IMR-90 (cell line): ENCODE results near the gene TEDDM1. TPM values are rescaled to one million over a fixed set of nuclear protein-coding genes. Genes with fewer than 3 reads are reported as not detected.

Experiments used
- ATAC-seq: fragments of 200-7000 bp; cut with Tn5 transposase; 2 replicates; pipeline ENCODE4 v1.9.1; 2020; ENCODE audit warnings: low read depth, mild to moderate bottlenecking, moderate library complexity
- BruUV-seq: library from RNA; stranded (reverse); fragments of 400-500 nt; replicated peaks from 2 replicates; lab custom pipeline; 2021; lab: Mats Ljungman, UMichigan
- CTCF ChIA-PET: fragments of 300-600 bp; formaldehyde crosslinking; extraction: SDS; loops from one replicate; lab custom pipeline; 2021; ENCODE audit warnings: antibody characterized with exemption; lab: Yijun Ruan, JAX
- POLR2A ChIA-PET: fragments of 300-600 bp; sonication (Branson Sonifier 250); formaldehyde crosslinking; loops from one replicate; lab custom pipeline; 2022; ENCODE audit warnings: antibody characterized with exemption; ENCODE audit not compliant: unreplicated experiment; lab: Charles Lee
- DNase-seq: peaks from one replicate; pipeline ENCODE4 v3.0.0; 2013
- H2AFZ ChIP-seq: replicated peaks from 2 replicates; pipeline ENCODE3; 2013; ENCODE audit warnings: low read length, mild to moderate bottlenecking; ENCODE audit not compliant: poor library complexity
- H2AK5ac ChIP-seq: 2 replicates; pipeline ENCODE4 v1.6.1; 2013; ENCODE audit warnings: low read depth, low read length, inconsistent platforms
- H2AK9ac ChIP-seq: replicated peaks from 2 replicates; pipeline ENCODE3; 2013; ENCODE audit warnings: mild to moderate bottlenecking, low read depth, low read length, moderate library complexity; ENCODE audit not compliant: poor library complexity
- H2BK120ac ChIP-seq: 2 replicates; pipeline ENCODE4 v1.6.1; 2013; ENCODE audit warnings: low read depth, low read length, inconsistent platforms
- H2BK15ac ChIP-seq: 3 replicates; pipeline ENCODE4 v1.6.1; 2013; ENCODE audit warnings: low read depth, low read length, inconsistent platforms
- H2BK20ac ChIP-seq: 2 replicates; pipeline ENCODE4 v1.6.1; 2013; ENCODE audit warnings: low read depth, mild to moderate bottlenecking, inconsistent platforms, low read length, moderate library complexity
- H2BK5ac ChIP-seq: 2 replicates; pipeline ENCODE4 v1.6.1; 2013; ENCODE audit warnings: mild to moderate bottlenecking, low read depth, low read length, inconsistent platforms; ENCODE audit not compliant: poor library complexity, severe bottlenecking
- H3K14ac ChIP-seq: replicated peaks from 2 replicates; pipeline ENCODE4 v1.6.1; 2013; ENCODE audit warnings: low read depth, low read length, inconsistent platforms
- H3K18ac ChIP-seq: 2 replicates; pipeline ENCODE4 v1.6.1; 2013; ENCODE audit warnings: low read depth, low read length, control low read depth
- H3K23ac ChIP-seq: 2 replicates; pipeline ENCODE4 v1.6.1; 2013; ENCODE audit warnings: low read depth, low read length, inconsistent platforms
- H3K27ac ChIP-seq: 2 replicates; pipeline ENCODE4 v1.5.1; 2013; ENCODE audit warnings: mild to moderate bottlenecking, control low read depth, low read length; ENCODE audit not compliant: insufficient read depth
- H3K27me3 ChIP-seq: 2 replicates; pipeline ENCODE4 v1.6.1; 2013; ENCODE audit warnings: low read length; ENCODE audit not compliant: control insufficient read depth, insufficient read depth
- H3K36me3 ChIP-seq: 2 replicates; pipeline ENCODE4 v1.6.1; 2013; ENCODE audit warnings: low read length, mixed read lengths; ENCODE audit not compliant: control insufficient read depth, insufficient read depth
- H3K4ac ChIP-seq: 2 replicates; pipeline ENCODE4 v1.6.1; 2013; ENCODE audit warnings: low read depth, low read length, inconsistent platforms
- H3K4me1 ChIP-seq: 2 replicates; pipeline ENCODE4 v1.6.1; 2013; ENCODE audit warnings: low read length, mixed read lengths; ENCODE audit not compliant: control insufficient read depth, insufficient read depth
- H3K4me2 ChIP-seq: 2 replicates; pipeline ENCODE4 v1.6.1; 2013; ENCODE audit warnings: low read depth, mild to moderate bottlenecking, control low read depth, low read length, moderate library complexity
- H3K4me3 ChIP-seq: 2 replicates; pipeline ENCODE4 v1.5.1; 2013; ENCODE audit warnings: low read depth, mild to moderate bottlenecking, control low read depth, low read length, moderate library complexity; ENCODE audit not compliant: insufficient read depth
- H3K56ac ChIP-seq: 2 replicates; pipeline ENCODE4 v1.6.1; 2013; ENCODE audit warnings: low read length, inconsistent platforms; ENCODE audit not compliant: insufficient read depth; ENCODE audit errors: extremely low read depth
- H3K79me1 ChIP-seq, 2 experiments: 2 replicates each; pipeline ENCODE4 v1.6.1; 2013; ENCODE audit warnings: low read length in 2 of 2, inconsistent platforms in 1 of 2, low read depth in 1 of 2
- H3K9ac ChIP-seq: 2 replicates; pipeline ENCODE4 v1.6.1; 2013; ENCODE audit warnings: low read depth, low read length, control low read depth
- H3K9me1 ChIP-seq: 2 replicates; pipeline ENCODE4 v1.6.1; 2013; ENCODE audit warnings: low read length, inconsistent platforms; ENCODE audit not compliant: insufficient read depth
- H3K9me3 ChIP-seq: 2 replicates; pipeline ENCODE4 v1.6.1; 2013; ENCODE audit warnings: low read length; ENCODE audit not compliant: control insufficient read depth, insufficient read depth
- H4K20me1 ChIP-seq: 2 replicates; pipeline ENCODE4 v1.6.1; 2013; ENCODE audit warnings: low read length, inconsistent platforms; ENCODE audit not compliant: insufficient read depth
- H4K5ac ChIP-seq: 2 replicates; pipeline ENCODE4 v1.6.1; 2013; ENCODE audit warnings: mild to moderate bottlenecking, low read depth, low read length, control low read depth
- H4K8ac ChIP-seq, 2 experiments: 2 replicates each; pipeline ENCODE4 v1.6.1; 2013; ENCODE audit warnings: low read depth in 2 of 2, low read length in 2 of 2, control low read depth in 1 of 2, inconsistent platforms in 1 of 2
- H4K91ac ChIP-seq: 2 replicates; pipeline ENCODE4 v1.6.1; 2013; ENCODE audit warnings: low read depth, low read length, inconsistent platforms; ENCODE audit not compliant: insufficient read depth
- BHLHE40 ChIP-seq: fragments of 150-350 bp; IDR thresholded peaks from 2 replicates; pipeline ENCODE4 v1.6.1; 2016; ENCODE audit warnings: mild to moderate bottlenecking, low read depth, low read length
- CEBPB ChIP-seq: IDR thresholded peaks from 2 replicates; pipeline ENCODE4 v1.6.1; 2012; ENCODE audit warnings: low read depth, low read length, improper control_type of control experiment
- FOS ChIP-seq: fragments of 150-350 bp; IDR thresholded peaks from 2 replicates; pipeline ENCODE4 v1.6.1; 2016; ENCODE audit warnings: low read depth, low read length
- MAFK ChIP-seq: IDR thresholded peaks from 2 replicates; pipeline ENCODE4 v1.6.1; 2012; ENCODE audit warnings: low read depth, low read length, improper control_type of control experiment
- MAZ ChIP-seq: IDR thresholded peaks from 2 replicates; pipeline ENCODE4 v1.6.1; 2012; ENCODE audit warnings: low read depth, mild to moderate bottlenecking, low read length, improper control_type of control experiment, moderate library complexity, borderline replicate concordance
- MXI1 ChIP-seq: IDR thresholded peaks from 2 replicates; pipeline ENCODE4 v1.6.1; 2012; ENCODE audit warnings: low read depth, mild to moderate bottlenecking, low read length, moderate library complexity, borderline replicate concordance
- NFE2L2 ChIP-seq: fragments of 150-350 bp; IDR thresholded peaks from 2 replicates; pipeline ENCODE4 v1.6.1; 2016; ENCODE audit warnings: low read depth, mild to moderate bottlenecking, low read length
- RAD21 ChIP-seq: IDR thresholded peaks from 2 replicates; pipeline ENCODE4 v1.6.1; 2012; ENCODE audit warnings: low read length, improper control_type of control experiment
- RCOR1 ChIP-seq: IDR thresholded peaks from 2 replicates; pipeline ENCODE4 v1.6.1; 2012; ENCODE audit warnings: mild to moderate bottlenecking, low read length, improper control_type of control experiment; ENCODE audit not compliant: insufficient replicate concordance
- RFX5 ChIP-seq: IDR thresholded peaks from 2 replicates; pipeline ENCODE4 v1.8.0; 2012; ENCODE audit warnings: low read depth, mild to moderate bottlenecking, low read length, moderate library complexity
- SMC3 ChIP-seq: fragments of 150-350 bp; IDR thresholded peaks from 2 replicates; pipeline ENCODE4 v1.6.1; 2016; ENCODE audit warnings: low read depth, mild to moderate bottlenecking, antibody characterized with exemption, low read length, moderate library complexity
- WGBS, 2 experiments: methylation state at CpG; one replicate each; pipeline versions ENCODE4 v1.1.5 to v1.1.7; 2013; ENCODE audit warnings: missing lambda C conversion rate in 2 of 2; ENCODE audit not compliant: insufficient read length in 1 of 2; ENCODE audit errors: extremely low coverage in 2 of 2; 5-methylcytosine and 5-hydroxymethylcytosine counted together
- dilution Hi-C: fragments of 300-500 bp; cut with HindIII; formaldehyde crosslinking; loops from one replicate; pipeline ENCODE4 v1.14.3; 2018; ENCODE audit warnings: low sequenced_read_pairs; ENCODE audit not compliant: unreplicated experiment
- in situ Hi-C: fragments of 300-500 bp; cut with MboI; formaldehyde crosslinking; loops from 3 replicates; pipeline ENCODE4 v1.14.3; 2019; ENCODE audit warnings: low sequenced_read_pairs, inconsistent platforms, mixed read lengths
- intact Hi-C: fragments of 100-400 bp; cut with micrococcal nuclease; formaldehyde crosslinking; loops from 2 replicates; pipeline ENCODE4 v1.10.0; 2022
- polyA plus RNA-seq, 3 experiments: library from polyadenylated mRNA; depleted of rRNA; stranded (reverse); fragments of >200 nt; gene quantifications; 2 replicates each; pipeline ENCODE4 v1.2.3, GENCODE V29; 2012; ENCODE audit warnings: low replicate concordance in 1 of 3
- total RNA-seq: library from RNA; depleted of rRNA; stranded (reverse); fragments of >200 nt; gene quantifications from 2 replicates; pipeline ENCODE4 v1.2.3, GENCODE V29; 2012
- TF ChIP-seq, protein P1 (sequence below): fragments of 150-350 bp; IDR thresholded peaks from 2 replicates; pipeline ENCODE4 v1.6.1; 2016; ENCODE audit warnings: low read depth, mild to moderate bottlenecking, low read length, moderate library complexity, borderline replicate concordance
- TF ChIP-seq, protein P2 (sequence below): fragments of 150-350 bp; IDR thresholded peaks from 2 replicates; pipeline ENCODE4 v1.6.1; 2017; ENCODE audit warnings: mild to moderate bottlenecking, antibody characterized with exemption, low read length, low read depth

The TEDDM1 gene
- total and polyA plus RNA-seq, 2 of the 4 experiments (the other 2 are of a cell fraction): not detected

DNA sequence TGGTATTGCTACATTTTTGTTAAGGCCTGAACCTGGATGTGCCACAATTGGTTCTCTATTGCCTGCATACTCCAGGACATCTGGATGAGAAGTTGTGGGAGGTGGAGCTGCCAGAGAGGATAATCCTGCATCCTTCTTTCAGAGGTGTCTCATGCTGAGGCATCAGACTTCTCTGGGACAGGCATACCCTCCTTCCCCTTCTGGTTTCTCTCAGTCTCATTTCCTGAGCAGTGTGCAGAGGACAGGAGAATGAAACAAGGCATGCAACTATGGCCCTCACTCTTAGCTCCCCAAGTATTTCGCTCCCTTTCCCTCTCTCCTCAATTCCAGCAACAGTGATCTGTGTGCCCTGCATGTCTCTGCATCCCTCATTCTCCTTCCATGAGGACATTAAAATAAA lies 41.9 kb upstream of the TEDDM1 start:
- CTCF ChIA-PET: no interaction called here
- no peak overlapping the region for H2AK9ac ChIP-seq
- TF ChIP-seq, protein P1, sequence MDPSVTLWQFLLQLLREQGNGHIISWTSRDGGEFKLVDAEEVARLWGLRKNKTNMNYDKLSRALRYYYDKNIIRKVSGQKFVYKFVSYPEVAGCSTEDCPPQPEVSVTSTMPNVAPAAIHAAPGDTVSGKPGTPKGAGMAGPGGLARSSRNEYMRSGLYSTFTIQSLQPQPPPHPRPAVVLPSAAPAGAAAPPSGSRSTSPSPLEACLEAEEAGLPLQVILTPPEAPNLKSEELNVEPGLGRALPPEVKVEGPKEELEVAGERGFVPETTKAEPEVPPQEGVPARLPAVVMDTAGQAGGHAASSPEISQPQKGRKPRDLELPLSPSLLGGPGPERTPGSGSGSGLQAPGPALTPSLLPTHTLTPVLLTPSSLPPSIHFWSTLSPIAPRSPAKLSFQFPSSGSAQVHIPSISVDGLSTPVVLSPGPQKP: no peak
- TF ChIP-seq MAZ: no peak
- no peak for TF ChIP-seq RCOR1
- TF ChIP-seq CEBPB: no peak
- TF ChIP-seq SMC3: no peak
- no peak for TF ChIP-seq RAD21
- no peak for TF ChIP-seq FOS
- no peak for TF ChIP-seq BHLHE40
- TF ChIP-seq, protein P2, sequence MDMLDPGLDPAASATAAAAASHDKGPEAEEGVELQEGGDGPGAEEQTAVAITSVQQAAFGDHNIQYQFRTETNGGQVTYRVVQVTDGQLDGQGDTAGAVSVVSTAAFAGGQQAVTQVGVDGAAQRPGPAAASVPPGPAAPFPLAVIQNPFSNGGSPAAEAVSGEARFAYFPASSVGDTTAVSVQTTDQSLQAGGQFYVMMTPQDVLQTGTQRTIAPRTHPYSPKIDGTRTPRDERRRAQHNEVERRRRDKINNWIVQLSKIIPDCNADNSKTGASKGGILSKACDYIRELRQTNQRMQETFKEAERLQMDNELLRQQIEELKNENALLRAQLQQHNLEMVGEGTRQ: no peak
- no peak for TF ChIP-seq MAFK
- no peak for TF ChIP-seq RFX5
- TF ChIP-seq NFE2L2: no peak
- no peak for TF ChIP-seq MXI1
- H3K79me1 ChIP-seq: no peaks in the 10 kb centered on the region
- H3K18ac ChIP-seq: no peak overlapping the region
- H3K36me3 ChIP-seq: no peaks in the 10 kb centered on the region
- no peak overlapping the region for H3K9ac ChIP-seq
- no peak for DNase-seq
- no peak overlapping the region for H2AFZ ChIP-seq
- H4K8ac ChIP-seq: no peak overlapping the region
- in situ Hi-C loops (loop anchor here (10.0 kb wide), 1 partner anchor 342 kb away; the partner anchor contains the start of gene NPL), intact Hi-C loops (no loop called here), dilution Hi-C loops (no loop called here)
- no peak overlapping the region for H3K56ac ChIP-seq
- H2AK5ac ChIP-seq: no peak overlapping the region
- H2BK120ac ChIP-seq: no peak overlapping the region
- H4K91ac ChIP-seq: no peak overlapping the region
- H3K4ac ChIP-seq: no peak overlapping the region
- H3K14ac ChIP-seq: no peak overlapping the region
- no peak overlapping the region for H3K4me2 ChIP-seq
- BruUV-seq: no TSS peak
- no peak overlapping the region for H2BK15ac ChIP-seq
- no peak overlapping the region for H4K5ac ChIP-seq
- no peak overlapping the region for H2BK5ac ChIP-seq
- POLR2A ChIA-PET: no interaction called here
- no peaks in the 10 kb centered on the region for H3K4me1 ChIP-seq
- 40% methylated on average over 1 of the region's 1 CpG; no CpG with 5 or more reads in 1 of the 2 experiments for WGBS, 2 experiments
- H4K20me1 ChIP-seq: no peaks in the 10 kb centered on the region
- H3K9me1 ChIP-seq: no peaks in the 10 kb centered on the region
- no peak overlapping the region for H3K23ac ChIP-seq
- H3K4me3 ChIP-seq: no peak overlapping the region
- no peaks in the 10 kb centered on the region for H3K27me3 ChIP-seq
- no peak overlapping the region for H2BK20ac ChIP-seq
- H3K9me3 ChIP-seq: no peaks in the 10 kb centered on the region
- ATAC-seq: no peak
- H3K27ac ChIP-seq: no peak overlapping the region
